Measurements from ENCODE around the gene AMPD2. TPM values are rescaled to one million over a fixed set of nuclear protein-coding genes. Genes with fewer than 3 reads are reported as not detected.

The AMPD2 gene
- total and polyA plus RNA-seq, 2 experiments from 2014 or later, result 61.3 to 79.3 TPM

GRCh38 chr1:109649491-109649914 is 29.9 kb downstream of the AMPD2 start:
- H3K4me3 ChIP-seq, result peak overlapping the region; percentile 83

GRCh38 chr1:109650609-109651008 is 31.0 kb downstream of the AMPD2 start:
- H3K79me2 ChIP-seq (ENCODE audit: insufficient read depth), result no peaks in the 10 kb centered on the region
- H3K9me2 ChIP-seq (ENCODE audit: insufficient read depth), result no peaks in the 10 kb centered on the region
- no peaks in the 10 kb centered on the region for H4K20me1 ChIP-seq (ENCODE audit: insufficient read depth)
- 89 to 91% methylated on average over 3 of the region's 3 CpGs for whole genome bisulfite sequencing, 2 experiments (ENCODE audit: low coverage in 1 of 2, low lambda C conversion rate in 2 of 2, missing lambda C conversion rate in 2 of 2)
- no peak overlapping the region for H3K4me2 ChIP-seq (ENCODE audit: unreplicated experiment)
- H3K27me3 ChIP-seq (replicated peaks; ENCODE audit: insufficient read depth), result peaks cover 15% of the 10 kb centered on the region; the same call in 1 of the 2 replicates
- 0 out of 2 replicates have a peak, but pooled peaks cover 8% of the 10 kb centered on the region for H3K4me1 ChIP-seq (ENCODE audit: insufficient read depth)
- peaks cover 5% of the 10 kb centered on the region; the same call in 1 of the 2 replicates for H3F3A ChIP-seq (ENCODE audit: insufficient read depth)
- H3K27ac ChIP-seq, result no peak overlapping the region
- no peak overlapping the region for H3K9ac ChIP-seq
- H2AFZ ChIP-seq, result no peak overlapping the region
- in situ Hi-C loops (cut with MboI), result no loop called here
- H3K36me3 ChIP-seq (ENCODE audit: low read depth), result no peaks in the 10 kb centered on the region
- no peak for TF ChIP-seq EZH2phosphoT487 (IDR thresholded peaks at IDR 0.05; ENCODE audit: insufficient read depth, low read depth)
- no peak for TF ChIP-seq EZH2 (IDR thresholded peaks at IDR 0.05; ENCODE audit: insufficient read depth, poor library complexity, severe bottlenecking)
- H3K4me3 ChIP-seq, result no peak overlapping the region
- DNase-seq, result no peak
- H3K9me3 ChIP-seq (ENCODE audit: low read depth), result no peaks in the 10 kb centered on the region

More at GRCh38 chr1:109649491-109649914, 29.9 kb downstream of the AMPD2 start:
- no peak for TF ChIP-seq EZH2 (IDR thresholded peaks at IDR 0.05; ENCODE audit: insufficient read depth, poor library complexity, severe bottlenecking)
- no peak for TF ChIP-seq EZH2phosphoT487 (IDR thresholded peaks at IDR 0.05; ENCODE audit: insufficient read depth, low read depth)
- no peaks in the 10 kb centered on the region for H3K36me3 ChIP-seq (ENCODE audit: low read depth)
- no peaks in the 10 kb centered on the region for H3K79me2 ChIP-seq (ENCODE audit: insufficient read depth)
- in situ Hi-C loops (cut with MboI), result loop anchor here (10.0 kb wide), 2 partner anchors 105 to 335 kb away; partner anchors contain the start of gene AHCYL1
- peak overlapping the region; percentile 20; the same call in 1 of the 2 replicates for H3K27ac ChIP-seq
- peak; percentile 76 for DNase-seq
- H3K9me2 ChIP-seq (ENCODE audit: insufficient read depth), result no peaks in the 10 kb centered on the region
- H3K9me3 ChIP-seq (ENCODE audit: low read depth), result no peaks in the 10 kb centered on the region
- H3K4me2 ChIP-seq (ENCODE audit: unreplicated experiment), result peak overlapping the region; percentile 96
- no peaks in the 10 kb centered on the region for H3K4me1 ChIP-seq (ENCODE audit: insufficient read depth)
- H3K27me3 ChIP-seq (replicated peaks; ENCODE audit: insufficient read depth), result peaks cover 15% of the 10 kb centered on the region; the same call in 1 of the 2 replicates
- WGBS, 2 experiments (ENCODE audit: low coverage in 1 of 2, low lambda C conversion rate in 2 of 2, missing lambda C conversion rate in 2 of 2), result 1 to 3% methylated on average over 4 of the region's 4 CpGs
- H4K20me1 ChIP-seq (ENCODE audit: insufficient read depth), result no peaks in the 10 kb centered on the region
- peak overlapping the region; percentile 52 for H3K9ac ChIP-seq
- peaks cover 5% of the 10 kb centered on the region; the same call in 1 of the 2 replicates for H3F3A ChIP-seq (ENCODE audit: insufficient read depth)
- peak overlapping the region; percentile 92 for H2AFZ ChIP-seq

GRCh38 chr1:109652402-109652801 is 32.8 kb downstream of the AMPD2 start:
- no peak overlapping the region for H2AFZ ChIP-seq
- H3K79me2 ChIP-seq (ENCODE audit: insufficient read depth), result no peaks in the 10 kb centered on the region
- H4K20me1 ChIP-seq (ENCODE audit: insufficient read depth), result no peaks in the 10 kb centered on the region
- WGBS, 2 experiments (ENCODE audit: low coverage in 1 of 2, low lambda C conversion rate in 2 of 2, missing lambda C conversion rate in 2 of 2), result 82 to 86% methylated on average over 2 of the region's 2 CpGs
- peaks cover 5% of the 10 kb centered on the region; the same call in 1 of the 2 replicates for H3F3A ChIP-seq (ENCODE audit: insufficient read depth)
- TF ChIP-seq EZH2phosphoT487 (IDR thresholded peaks at IDR 0.05; ENCODE audit: insufficient read depth, low read depth), result no peak
- TF ChIP-seq EZH2 (IDR thresholded peaks at IDR 0.05; ENCODE audit: insufficient read depth, poor library complexity, severe bottlenecking), result no peak
- DNase-seq, result no peak
- in situ Hi-C loops (cut with MboI), result no loop called here
- no peak overlapping the region for H3K9ac ChIP-seq
- H3K27me3 ChIP-seq (replicated peaks; ENCODE audit: insufficient read depth), result peaks cover 15% of the 10 kb centered on the region; the same call in 1 of the 2 replicates
- H3K4me1 ChIP-seq (ENCODE audit: insufficient read depth), result 0 out of 2 replicates have a peak, but pooled peaks cover 8% of the 10 kb centered on the region
- H3K9me3 ChIP-seq (ENCODE audit: low read depth), result no peaks in the 10 kb centered on the region
- H3K27ac ChIP-seq, result no peak overlapping the region
- no peak overlapping the region for H3K4me2 ChIP-seq (ENCODE audit: unreplicated experiment)
- H3K9me2 ChIP-seq (ENCODE audit: insufficient read depth), result no peaks in the 10 kb centered on the region
- H3K36me3 ChIP-seq (ENCODE audit: low read depth), result no peaks in the 10 kb centered on the region
- no peak overlapping the region for H3K4me3 ChIP-seq

DNA sequence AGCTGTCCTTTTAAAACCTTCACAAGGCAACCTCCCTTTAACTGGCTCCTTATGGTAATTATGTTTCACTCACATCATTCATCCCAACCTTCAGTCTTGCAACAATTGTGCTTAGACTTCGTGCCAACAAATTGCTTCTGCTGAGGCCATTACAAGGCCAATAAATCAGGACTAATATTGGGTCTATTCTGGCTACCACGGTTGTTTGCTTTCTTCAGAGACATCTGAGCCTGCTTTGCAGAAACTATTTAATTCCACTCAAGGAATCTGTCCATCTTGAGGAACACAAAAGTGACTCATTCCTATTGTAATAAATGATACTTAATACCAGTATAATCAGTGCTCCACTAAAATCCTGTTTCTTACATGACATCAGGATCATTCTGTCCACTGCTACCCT is 33.7 kb downstream of the AMPD2 start:
- Histone ChIP-seq H3K4me1 (ENCODE audit: insufficient read depth) (0 out of 2 replicates have a peak, but pooled peaks cover 8% of the 10 kb centered on the region), H3K36me3 (ENCODE audit: low read depth) (no peaks in the 10 kb centered on the region), H4K20me1 (ENCODE audit: insufficient read depth) (no peaks in the 10 kb centered on the region), H3K27ac (no peak overlapping the region), H3K9me3 (ENCODE audit: low read depth) (no peaks in the 10 kb centered on the region), H3K4me2 (ENCODE audit: unreplicated experiment) (no peak overlapping the region), H3K9ac (no peak overlapping the region), H3K27me3 (replicated peaks; ENCODE audit: insufficient read depth) (peaks cover 15% of the 10 kb centered on the region; the same call in 1 of the 2 replicates), H3F3A (ENCODE audit: insufficient read depth) (peaks cover 5% of the 10 kb centered on the region; the same call in 1 of the 2 replicates), H3K9me2 (ENCODE audit: insufficient read depth) (no peaks in the 10 kb centered on the region), H2AFZ (no peak overlapping the region), H3K4me3 (no peak overlapping the region), H3K79me2 (ENCODE audit: insufficient read depth) (no peaks in the 10 kb centered on the region)
- WGBS, 2 experiments (ENCODE audit: low coverage in 1 of 2, low lambda C conversion rate in 2 of 2, missing lambda C conversion rate in 2 of 2), result 7% methylated on average over 2 of the region's 2 CpGs
- TF ChIP-seq EZH2phosphoT487 (IDR thresholded peaks at IDR 0.05; ENCODE audit: insufficient read depth, low read depth) (no peak), EZH2 (IDR thresholded peaks at IDR 0.05; ENCODE audit: insufficient read depth, poor library complexity, severe bottlenecking) (no peak)
- in situ Hi-C loops (cut with MboI), result no loop called here
- DNase-seq, result no peak
